Keratinocyte (primary cell): ENCODE data around the gene GLOD5. TPM values are rescaled to one million over a fixed set of nuclear protein-coding genes. Genes with fewer than 3 reads are reported as not detected.

ENCODE experiments used
- DNase-seq: peaks from one replicate; pipeline ENCODE4 v3.0.0-alpha.2; 2011; ENCODE audit warnings: low read depth, missing footprints, low spot score
- FAIRE-seq: peaks from 2 replicates; lab custom pipeline; 2011; peaks lifted over from hg19 to GRCh38; lab: Jason Lieb, UNC
- H2AFZ ChIP-seq: 2 replicates; pipeline ENCODE4 v1.6.0; 2012; ENCODE audit warnings: low read length, control low read depth, inconsistent platforms; ENCODE audit not compliant: control insufficient read depth
- H3K27ac ChIP-seq: 2 replicates; pipeline ENCODE4 v1.5.1; 2011; ENCODE audit warnings: low read length; ENCODE audit not compliant: control insufficient read depth, insufficient read depth
- H3K27me3 ChIP-seq: 3 replicates; pipeline ENCODE4 v1.6.0; 2011; ENCODE audit warnings: low read length; ENCODE audit not compliant: control insufficient read depth, insufficient read depth; ENCODE audit errors: extremely low read depth
- H3K36me3 ChIP-seq, 2 experiments: 2 replicates in 1 of 2; 3 replicates in 1 of 2; pipeline ENCODE4 v1.5.1; 2011; ENCODE audit warnings: low read length in 2 of 2, mild to moderate bottlenecking in 1 of 2; ENCODE audit not compliant: control insufficient read depth in 2 of 2, insufficient read depth in 2 of 2; ENCODE audit errors: extremely low read depth in 1 of 2
- H3K4me1 ChIP-seq: 3 replicates; pipeline ENCODE4 v1.5.1; 2011; ENCODE audit warnings: low read length; ENCODE audit not compliant: control insufficient read depth, insufficient read depth; ENCODE audit errors: extremely low read depth
- H3K4me2 ChIP-seq: 3 replicates; pipeline ENCODE4 v1.6.0; 2011; ENCODE audit warnings: low read depth, low read length; ENCODE audit not compliant: control insufficient read depth, insufficient read depth; ENCODE audit errors: extremely low read depth
- H3K4me3 ChIP-seq, 3 experiments: fragments of 200-600 bp in 1 of 3; sonication (generic) in 1 of 3; 2 replicates in 2 of 3; 3 replicates in 1 of 3; pipeline ENCODE4 v1.5.1; 2011 to 2016; ENCODE audit warnings: low read length in 3 of 3, mild to moderate bottlenecking in 3 of 3, control low read depth in 2 of 3, inconsistent platforms in 1 of 3, low read depth in 1 of 3, mixed read lengths in 1 of 3, mixed run types in 1 of 3, moderate library complexity in 1 of 3; ENCODE audit not compliant: control insufficient read depth in 2 of 3, insufficient read depth in 2 of 3; ENCODE audit errors: extremely low read depth in 1 of 3
- H3K79me2 ChIP-seq: 2 replicates; pipeline ENCODE4 v1.6.0; 2012; ENCODE audit warnings: low read length; ENCODE audit not compliant: control insufficient read depth, insufficient read depth
- H3K9ac ChIP-seq: 3 replicates; pipeline ENCODE4 v1.6.0; 2011; ENCODE audit warnings: low read length; ENCODE audit not compliant: control insufficient read depth, insufficient read depth; ENCODE audit errors: extremely low read depth
- H3K9me1 ChIP-seq: 3 replicates; pipeline ENCODE4 v1.6.0; 2011; ENCODE audit warnings: low read length; ENCODE audit not compliant: control insufficient read depth, insufficient read depth; ENCODE audit errors: extremely low read depth
- H3K9me3 ChIP-seq: 2 replicates; pipeline ENCODE4 v1.5.1; 2012; ENCODE audit warnings: low read depth, low read length; ENCODE audit not compliant: control insufficient read depth
- H4K20me1 ChIP-seq: 3 replicates; pipeline ENCODE4 v1.6.0; 2011; ENCODE audit warnings: low read length; ENCODE audit not compliant: control insufficient read depth, insufficient read depth; ENCODE audit errors: extremely low read depth
- CTCF ChIP-seq, 3 experiments: IDR thresholded peaks in 1 of 3; conservative IDR thresholded peaks in 1 of 3; optimal IDR thresholded peaks in 1 of 3; 2 replicates in 2 of 3; 3 replicates in 1 of 3; pipeline versions ENCODE3 to v1.5.1; 2011; ENCODE audit warnings: low read length in 3 of 3, mild to moderate bottlenecking in 3 of 3, moderate library complexity in 2 of 3, control low read depth in 1 of 3, inconsistent platforms in 1 of 3; ENCODE audit not compliant: insufficient read depth in 2 of 3; ENCODE audit errors: extremely low read depth in 1 of 3
- EZH2 ChIP-seq: IDR thresholded peaks from one replicate; pipeline ENCODE4 v1.6.1; 2012; ENCODE audit warnings: inconsistent platforms, mild to moderate bottlenecking, low read length, moderate library complexity
- dilution Hi-C: fragments of 300-500 bp; cut with MboI; formaldehyde crosslinking; loops from one replicate; pipeline ENCODE4 v1.7.0; 2020; ENCODE audit warnings: low sequenced_read_pairs; ENCODE audit not compliant: extremely low pct_ligation_motif_present
- polyA plus RNA-seq, 5 experiments: library from polyadenylated mRNA; depleted of rRNA in 3 of 5; stranded (reverse) in 3 of 5; stranded (forward) in 1 of 5; unstranded in 1 of 5; fragments of >200 nt; gene quantifications; 1 replicate in 1 of 5; 2 replicates in 3 of 5; 3 replicates in 1 of 5; pipeline versions ENCODE4 v1.2.1 to v1.2.3, GENCODE V29; 2011 to 2012; ENCODE audit warnings: missing spikeins in 2 of 5, low read depth in 1 of 5, low replicate concordance in 1 of 5

GLOD5 gene
- polyA plus RNA-seq, 1 donor (not counting 4 experiments of a cell fraction or from before 2014, with no cell fraction given), result not detected

- no peak for FAIRE-seq
Observed at GRCh38 chrX:48751343-48751742, 10.2 kb upstream of the GLOD5 start.

GRCh38 chrX:48752498-48752897, 9.0 kb upstream of the GLOD5 start:
- Histone ChIP-seq H4K20me1 (no peaks in the 10 kb centered on the region), H3K27me3 (no peaks in the 10 kb centered on the region), H2AFZ (no peak overlapping the region), H3K4me1 (no peaks in the 10 kb centered on the region), H3K36me3 (no peaks in the 10 kb centered on the region), H3K4me3 (no peak overlapping the region), H3K9ac (no peak overlapping the region), H3K27ac (no peak overlapping the region), H3K9me3 (no peaks in the 10 kb centered on the region), H3K79me2 (no peaks in the 10 kb centered on the region), H3K4me2 (no peak overlapping the region), H3K9me1 (no peaks in the 10 kb centered on the region)
- no peak for TF ChIP-seq CTCF (optimal IDR thresholded peaks at IDR 0.05 in 1 of 3, IDR thresholded peaks at IDR 0.05 in 1 of 3, conservative IDR thresholded peaks at IDR 0.05 in 1 of 3; ENCODE audit: extremely low read depth in 1 of 3, insufficient read depth in 2 of 3, low read length in 3 of 3)
- TF ChIP-seq EZH2, result no peak
- no peak for DNase-seq
- dilution Hi-C loops, result no loop called here
- FAIRE-seq, result no peak

More at GRCh38 chrX:48751343-48751742, 10.2 kb upstream of the GLOD5 start:
- Histone ChIP-seq H3K9me1 (no peaks in the 10 kb centered on the region), H3K9ac (no peak overlapping the region), H3K9me3 (no peaks in the 10 kb centered on the region), H3K4me3 (no peak overlapping the region), H2AFZ (no peak overlapping the region), H3K4me2 (no peak overlapping the region), H3K36me3 (no peaks in the 10 kb centered on the region), H3K27me3 (no peaks in the 10 kb centered on the region), H3K27ac (no peak overlapping the region), H3K4me1 (no peaks in the 10 kb centered on the region), H4K20me1 (no peaks in the 10 kb centered on the region), H3K79me2 (no peaks in the 10 kb centered on the region)
- no peak for DNase-seq
- dilution Hi-C loops, result no loop called here
- TF ChIP-seq EZH2 (no peak), CTCF (optimal IDR thresholded peaks at IDR 0.05 in 1 of 3, IDR thresholded peaks at IDR 0.05 in 1 of 3, conservative IDR thresholded peaks at IDR 0.05 in 1 of 3; ENCODE audit: extremely low read depth in 1 of 3, insufficient read depth in 2 of 3, low read length in 3 of 3) (no peak)
